HL-60 (cell line): ENCODE data around the gene GSX1.

Experiments
- CTCF ChIP-seq: IDR thresholded peaks from one replicate; pipeline ENCODE4 v1.5.1; 2011; ENCODE audit warnings: low read length, control low read depth, inconsistent platforms; ENCODE audit not compliant: insufficient read depth
- REST ChIP-seq: IDR thresholded peaks from 2 replicates; pipeline ENCODE4 v1.6.1; 2012; ENCODE audit warnings: low read depth; ENCODE audit not compliant: insufficient replicate concordance

GRCh38 chr13:27745301-27745700 is 47.0 kb upstream of the GSX1 start:
- no peak for TF ChIP-seq REST
- TF ChIP-seq CTCF = no peak
